NAMALWA (cell line): Measurements from ENCODE around the gene EFCAB13.

Experiments
- DNase-seq: peaks from one replicate; pipeline ENCODE4 v3.0.0-alpha.2; 2015; ENCODE audit warnings: low spot score

Gene EFCAB13

GRCh38 chr17:47323382-47324223, at the start of gene EFCAB13:
Gene EFCAB13 (plus strand): TSS chr17:47323955. CDS start chr17:47328354, 4,399 bp downstream.
- DNase-seq: peak; percentile 89

- no peak for DNase-seq
Observed at GRCh38 chr17:47274319-47275069, 49.3 kb upstream of the EFCAB13 start.

GRCh38 chr17:47275245-47275984, 48.3 kb upstream of the EFCAB13 start:
- no peak for DNase-seq

GRCh38 chr17:47276444-47276843, 47.3 kb upstream of the EFCAB13 start:
- DNase-seq: no peak

- DNase-seq: no peak
Observed at GRCh38 chr17:47276868-47277267, 46.9 kb upstream of the EFCAB13 start.

GRCh38 chr17:47277921-47278320, 45.8 kb upstream of the EFCAB13 start:
- no peak for DNase-seq

- no peak for DNase-seq
Observed at GRCh38 chr17:47278561-47278960, 45.2 kb upstream of the EFCAB13 start.

- peak; percentile 72 for DNase-seq
Observed at GRCh38 chr17:47279062-47279801, 44.5 kb upstream of the EFCAB13 start.

- DNase-seq: no peak
Observed at GRCh38 chr17:47280072-47280811, 43.5 kb upstream of the EFCAB13 start.

GRCh38 chr17:47281216-47281615, 42.5 kb upstream of the EFCAB13 start:
- no peak for DNase-seq

GRCh38 chr17:47285003-47285402, 38.8 kb upstream of the EFCAB13 start:
- no peak for DNase-seq

- DNase-seq: peak; percentile 39
Observed at GRCh38 chr17:47286198-47286914, 37.4 kb upstream of the EFCAB13 start.

- no peak for DNase-seq
Observed at GRCh38 chr17:47287068-47287467, 36.7 kb upstream of the EFCAB13 start.

- no peak for DNase-seq
Observed at GRCh38 chr17:47287639-47288038, 36.1 kb upstream of the EFCAB13 start.

- no peak for DNase-seq
Observed at GRCh38 chr17:47288531-47289116, 35.1 kb upstream of the EFCAB13 start.

- DNase-seq: no peak
Observed at GRCh38 chr17:47289302-47289701, 34.5 kb upstream of the EFCAB13 start.

- DNase-seq: no peak
Observed at GRCh38 chr17:47290870-47291241, 32.9 kb upstream of the EFCAB13 start.

- DNase-seq: no peak
Observed at GRCh38 chr17:47291242-47291873, 32.4 kb upstream of the EFCAB13 start.

GRCh38 chr17:47292206-47292605, 31.5 kb upstream of the EFCAB13 start:
- DNase-seq: no peak
